H9 (cell line): ENCODE results near the gene PDZD7. TPM values are rescaled to one million over a fixed set of nuclear protein-coding genes. Genes with fewer than 3 reads are reported as not detected.

ENCODE experiments used
- DNase-seq: peaks from one replicate; pipeline ENCODE4 v3.0.0-alpha.2; 2017
- H2AFZ ChIP-seq: one replicate; pipeline ENCODE4 v1.6.1; 2013; ENCODE audit warnings: mild to moderate bottlenecking, low read length, control low read depth, moderate library complexity
- H2AK5ac ChIP-seq: 2 replicates; pipeline ENCODE4 v1.6.1; 2013; ENCODE audit warnings: low read length, control low read depth, mixed read lengths; ENCODE audit not compliant: insufficient read length
- H2BK120ac ChIP-seq: one replicate; pipeline ENCODE4 v1.6.1; 2013; ENCODE audit warnings: low read depth, mild to moderate bottlenecking, low read length, control low read depth, inconsistent platforms; ENCODE audit not compliant: poor library complexity, severe bottlenecking
- H2BK12ac ChIP-seq: 2 replicates; pipeline ENCODE4 v1.6.1; 2013; ENCODE audit warnings: low read length, control low read depth, mixed read lengths, low read depth; ENCODE audit not compliant: insufficient read length
- H2BK15ac ChIP-seq: 2 replicates; pipeline ENCODE4 v1.6.1; 2013; ENCODE audit warnings: low read depth, low read length, control low read depth
- H2BK20ac ChIP-seq: one replicate; pipeline ENCODE4 v1.6.1; 2013; ENCODE audit warnings: low read depth, mild to moderate bottlenecking, low read length, control low read depth, inconsistent platforms; ENCODE audit not compliant: poor library complexity, severe bottlenecking
- H2BK5ac ChIP-seq: 2 replicates; pipeline ENCODE4 v1.6.1; 2013; ENCODE audit warnings: low read length, control low read depth, mixed read lengths; ENCODE audit not compliant: insufficient read length
- H3K14ac ChIP-seq: 2 replicates; pipeline ENCODE4 v1.6.1; 2013; ENCODE audit warnings: low read length, control low read depth; ENCODE audit not compliant: insufficient read depth
- H3K18ac ChIP-seq: 2 replicates; pipeline ENCODE4 v1.6.1; 2013; ENCODE audit warnings: low read depth, mild to moderate bottlenecking, mixed read lengths, low read length, control low read depth; ENCODE audit not compliant: insufficient read length
- H3K23ac ChIP-seq: 2 replicates; pipeline ENCODE4 v1.6.1; 2013; ENCODE audit warnings: low read length, control low read depth, mixed read lengths, low read depth; ENCODE audit not compliant: insufficient read length
- H3K23me2 ChIP-seq: 2 replicates; pipeline ENCODE4 v1.6.1; 2013; ENCODE audit warnings: low read depth, mild to moderate bottlenecking, mixed read lengths, low read length, control low read depth; ENCODE audit not compliant: insufficient read length, poor library complexity, severe bottlenecking
- H3K27ac ChIP-seq: 2 replicates; pipeline ENCODE4 v1.5.1; 2013; ENCODE audit warnings: low read length, control low read depth, mixed read lengths, low read depth; ENCODE audit not compliant: insufficient read length
- H3K27me3 ChIP-seq: 2 replicates; pipeline ENCODE4 v1.6.1; 2013; ENCODE audit warnings: low read length, control low read depth, inconsistent platforms; ENCODE audit not compliant: insufficient read depth
- H3K4ac ChIP-seq: 2 replicates; pipeline ENCODE4 v1.6.1; 2013; ENCODE audit warnings: low read depth, mild to moderate bottlenecking, control low read depth, inconsistent platforms, low read length, moderate library complexity
- H3K4me1 ChIP-seq: 2 replicates; pipeline ENCODE4 v1.6.1; 2013; ENCODE audit warnings: low read length, control low read depth, inconsistent platforms; ENCODE audit not compliant: insufficient read depth
- H3K4me2 ChIP-seq: 2 replicates; pipeline ENCODE4 v1.6.1; 2013; ENCODE audit warnings: low read length, control low read depth, mixed read lengths; ENCODE audit not compliant: insufficient read length, insufficient read depth
- H3K56ac ChIP-seq: 2 replicates; pipeline ENCODE4 v1.6.1; 2013; ENCODE audit warnings: low read depth, mild to moderate bottlenecking, mixed read lengths, low read length, control low read depth; ENCODE audit not compliant: insufficient read length
- H3K79me1 ChIP-seq: 2 replicates; pipeline ENCODE4 v1.6.1; 2013; ENCODE audit warnings: low read depth, mild to moderate bottlenecking, moderate library complexity, low read length, control low read depth, inconsistent platforms; ENCODE audit not compliant: insufficient read depth, poor library complexity, severe bottlenecking
- H3K79me2 ChIP-seq: 2 replicates; pipeline ENCODE4 v1.6.1; 2013; ENCODE audit warnings: low read length, control low read depth, inconsistent platforms; ENCODE audit not compliant: insufficient read depth
- H3K9ac ChIP-seq: 2 replicates; pipeline ENCODE4 v1.6.1; 2013; ENCODE audit warnings: low read length, control low read depth, mixed read lengths; ENCODE audit not compliant: insufficient read length; ENCODE audit errors: extremely low read depth
- H3K9me3 ChIP-seq: one replicate; pipeline ENCODE4 v1.6.1; 2013; ENCODE audit warnings: low read depth, low read length, inconsistent platforms; ENCODE audit not compliant: control insufficient read depth
- H3T11ph ChIP-seq: one replicate; pipeline ENCODE4 v1.6.1; 2013; ENCODE audit warnings: mild to moderate bottlenecking, low read length, control low read depth, inconsistent platforms
- H4K20me1 ChIP-seq: one replicate; pipeline ENCODE4 v1.6.1; 2013; ENCODE audit not compliant: control insufficient read depth, insufficient read length, insufficient read depth
- H4K5ac ChIP-seq: 2 replicates; pipeline ENCODE4 v1.6.1; 2013; ENCODE audit warnings: low read depth, mild to moderate bottlenecking, mixed read lengths, low read length, control low read depth; ENCODE audit not compliant: insufficient read length
- H4K8ac ChIP-seq: replicated peaks from 2 replicates; pipeline ENCODE4 v1.6.1; 2013; ENCODE audit warnings: low read length, control low read depth, mixed read lengths, low read depth; ENCODE audit not compliant: insufficient read length
- H4K91ac ChIP-seq: 2 replicates; pipeline ENCODE4 v1.6.1; 2013; ENCODE audit warnings: low read depth, mild to moderate bottlenecking, moderate library complexity, mixed read lengths, low read length, control low read depth; ENCODE audit not compliant: insufficient read length
- H3K27ac Mint-ChIP-seq, 3 experiments: 2 replicates in 2 of 3; 3 replicates in 1 of 3; pipeline ENCODE4 v1.8.0; 2020 to 2021; ENCODE audit warnings: mixed read lengths in 3 of 3, mild to moderate bottlenecking in 1 of 3, moderate library complexity in 1 of 3
- H3K27me3 Mint-ChIP-seq: 2 replicates; pipeline ENCODE4 v1.8.0; 2021; ENCODE audit warnings: low read depth, mild to moderate bottlenecking, moderate library complexity, mixed read lengths
- H3K36me3 Mint-ChIP-seq, 3 experiments: 2 replicates in 2 of 3; 3 replicates in 1 of 3; pipeline ENCODE4 v1.8.0; 2020 to 2021; ENCODE audit warnings: low read depth in 3 of 3, mixed read lengths in 3 of 3; ENCODE audit not compliant: insufficient read depth in 1 of 3
- H3K4me1 Mint-ChIP-seq, 2 experiments: 2 replicates each; pipeline ENCODE4 v1.8.0; 2020; ENCODE audit warnings: mixed read lengths in 2 of 2
- H3K4me3 Mint-ChIP-seq, 2 experiments: 2 replicates in 1 of 2; 3 replicates in 1 of 2; pipeline ENCODE4 v1.8.0; 2020 to 2021; ENCODE audit warnings: mild to moderate bottlenecking in 2 of 2, mixed read lengths in 2 of 2, moderate library complexity in 1 of 2
- H3K9me3 Mint-ChIP-seq, 2 experiments: 2 replicates in 1 of 2; 3 replicates in 1 of 2; pipeline ENCODE4 v1.8.0; 2020; ENCODE audit warnings: mild to moderate bottlenecking in 2 of 2, mixed read lengths in 2 of 2, moderate library complexity in 1 of 2
- CTCF ChIP-seq: fragments of 200-600 bp; sonication (generic); conservative IDR thresholded peaks from 3 replicates; pipeline ENCODE4 v1.8.0; 2021; ENCODE audit warnings: antibody characterized with exemption, mild to moderate bottlenecking
- WGBS: extraction: QIAGEN DNeasy Blood & Tissue Kit; methylation state at CpG from one replicate; pipeline ENCODE4 v1.1.7; 2013; ENCODE audit warnings: missing lambda C conversion rate, low lambda C conversion rate, mixed read lengths; ENCODE audit not compliant: insufficient read length; ENCODE audit errors: extremely low coverage; 5-methylcytosine and 5-hydroxymethylcytosine counted together
- total RNA-seq: library from RNA; stranded (reverse); gene quantifications from 2 replicates; pipeline ENCODE4 v1.2.1, GENCODE V29; 2021

Gene PDZD7
- total RNA-seq, 1 experiment from 2014 or later = 2.0 TPM

- H3K27me3 ChIP-seq = peaks cover 39% of the 10 kb centered on the region
- no CpG with 5 or more reads among the region's 67 CpGs for WGBS
- H3K9ac ChIP-seq = peak overlapping the region; percentile 96
- H3K4me2 ChIP-seq = peak overlapping the region; percentile 98
- H3K79me1 ChIP-seq = no peaks in the 10 kb centered on the region
- no peak; the same call in 2 of the 3 replicates for TF ChIP-seq CTCF
- H3K4ac ChIP-seq = no peak overlapping the region
- no peak overlapping the region for H3T11ph ChIP-seq
- no peaks in the 10 kb centered on the region for H4K20me1 ChIP-seq
- peaks cover 0 to 10% (median 0%) of the 10 kb centered on the region in 3 experiments; a peak in 3 of 7 replicates for H3K36me3 Mint-ChIP-seq
- H3K27me3 Mint-ChIP-seq = peaks cover 47% of the 10 kb centered on the region
- H3K23ac ChIP-seq = no peak overlapping the region
- no peak overlapping the region for H2AK5ac ChIP-seq
- peak overlapping the region; percentile 93 to 96 for H3K4me3 Mint-ChIP-seq
- H2BK20ac ChIP-seq = no peak overlapping the region
- peak overlapping the region; percentile 94 for H2AFZ ChIP-seq
- H4K8ac ChIP-seq = no peak overlapping the region
- peak overlapping the region; percentile 96 for H3K18ac ChIP-seq
- no peak overlapping the region for H2BK12ac ChIP-seq
- H2BK15ac ChIP-seq = no peak overlapping the region
- peak overlapping the region; percentile 35 for H3K27ac ChIP-seq
- H3K9me3 Mint-ChIP-seq = no peaks in the 10 kb centered on the region; a peak in 1 of 5 replicates
- H2BK5ac ChIP-seq = no peak overlapping the region
- H3K14ac ChIP-seq = peak overlapping the region; percentile 90
- H3K56ac ChIP-seq = no peak overlapping the region
- H4K91ac ChIP-seq = no peak overlapping the region
- H3K4me1 Mint-ChIP-seq = peaks cover 28 to 35% of the 10 kb centered on the region in 2 experiments
- H3K23me2 ChIP-seq = peaks cover 26% of the 10 kb centered on the region
- H3K9me3 ChIP-seq = no peaks in the 10 kb centered on the region
- H3K27ac Mint-ChIP-seq = peak overlapping the region; percentile 96 to 99 (median 98)
- H4K5ac ChIP-seq = no peak overlapping the region
- DNase-seq = peak; percentile 96
- no peak overlapping the region for H2BK120ac ChIP-seq
- H3K4me1 ChIP-seq = no peaks in the 10 kb centered on the region; the same call in 1 of the 2 replicates
- no peaks in the 10 kb centered on the region for H3K79me2 ChIP-seq
Measured at GRCh38 chr10:101060951-101061623, 30.2 kb upstream of the PDZD7 start.
